GM18508 (cell line): Measurements from ENCODE around the gene ARAP2.

Source experiments
- ATAC-seq: cut with Tn5 transposase; IDR thresholded peaks from one replicate; pipeline ENCODE4 v1.9.1; 2021; ENCODE audit warnings: moderate number of reproducible peaks; ENCODE audit not compliant: insufficient read depth, unreplicated experiment

The ARAP2 gene

GRCh38 chr4:36053930-36054329 is 190.4 kb downstream of the ARAP2 start:
- ATAC-seq, result no peak

GRCh38 chr4:36051634-36052033 is 192.7 kb downstream of the ARAP2 start:
- no peak for ATAC-seq

GRCh38 chr4:36046026-36046425 is 198.3 kb downstream of the ARAP2 start:
- no peak for ATAC-seq

GRCh38 chr4:36043901-36044300 is 200.4 kb downstream of the ARAP2 start:
- ATAC-seq, result no peak

GRCh38 chr4:36043241-36043640 is 201.1 kb downstream of the ARAP2 start:
- no peak for ATAC-seq

GRCh38 chr4:36042122-36042970 is 202.0 kb downstream of the ARAP2 start:
- no peak for ATAC-seq

- ATAC-seq, result peak; percentile 49
Measured at GRCh38 chr4:36041340-36041739, 203.0 kb downstream of the ARAP2 start.

GRCh38 chr4:36039026-36039425 is 205.3 kb downstream of the ARAP2 start:
- no peak for ATAC-seq

GRCh38 chr4:36038491-36038890 is 205.8 kb downstream of the ARAP2 start:
- ATAC-seq, result no peak

- no peak for ATAC-seq
Measured at GRCh38 chr4:36037127-36037526, 207.2 kb downstream of the ARAP2 start.

GRCh38 chr4:36029951-36030350 is 214.4 kb downstream of the ARAP2 start:
- ATAC-seq, result no peak

GRCh38 chr4:36027203-36027602 is 217.1 kb downstream of the ARAP2 start:
- ATAC-seq, result no peak

- ATAC-seq, result no peak
Measured at GRCh38 chr4:36026348-36026880, 217.9 kb downstream of the ARAP2 start.

- ATAC-seq, result no peak
Measured at GRCh38 chr4:36024901-36025660, 219.2 kb downstream of the ARAP2 start.

GRCh38 chr4:36020351-36020750 is 224.0 kb downstream of the ARAP2 start:
- no peak for ATAC-seq
